Right renal cortex interstitium (tissue), 3 donors: ENCODE measurements around the gene UCN. TPM values are rescaled to one million over a fixed set of nuclear protein-coding genes. Genes with fewer than 3 reads are reported as not detected.
"Not testable (repeated sequence)": the region's sequence is repeated elsewhere in the genome, so short reads cannot be mapped to it uniquely, and the experiment has no call there.

Experiments used
- DNase-seq, 3 donors: peaks; one replicate each; pipeline ENCODE4 v3.0.0-alpha.2; 2013; ENCODE audit warnings: low read depth in 3 of 3, low spot score in 2 of 3
- polyA plus RNA-seq, 3 donors: library from polyadenylated mRNA; unstranded; fragments of 120-200 nt; gene quantifications; one replicate each; pipeline ENCODE4 v1.2.1, GENCODE V29; 2013; ENCODE audit not compliant: insufficient read length in 3 of 3

The UCN gene
- polyA plus RNA-seq, 3 donors, result 0.19 to 0.59 (median 0.36) TPM

DNA sequence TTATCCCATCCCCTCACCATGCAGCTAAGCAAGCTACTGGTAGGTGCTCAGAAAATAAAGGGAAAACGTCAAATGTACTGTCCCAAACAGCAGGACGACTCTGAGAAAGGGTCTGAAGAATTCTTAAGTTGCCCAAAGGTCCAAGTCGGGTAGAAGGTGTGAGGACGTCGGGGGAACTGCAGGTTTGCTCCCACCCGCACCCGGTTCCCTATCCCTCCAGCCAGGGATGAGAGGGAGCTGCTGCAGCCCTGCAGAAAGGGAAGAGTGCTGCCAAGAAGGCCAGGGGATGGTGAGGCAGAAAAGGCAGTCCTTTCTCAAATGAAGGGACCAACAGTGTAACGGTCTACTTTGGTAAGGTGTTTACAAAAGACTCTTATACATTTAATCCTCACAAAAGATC lies 6.9 kb upstream of the UCN start:
- no peak for DNase-seq

DNA sequence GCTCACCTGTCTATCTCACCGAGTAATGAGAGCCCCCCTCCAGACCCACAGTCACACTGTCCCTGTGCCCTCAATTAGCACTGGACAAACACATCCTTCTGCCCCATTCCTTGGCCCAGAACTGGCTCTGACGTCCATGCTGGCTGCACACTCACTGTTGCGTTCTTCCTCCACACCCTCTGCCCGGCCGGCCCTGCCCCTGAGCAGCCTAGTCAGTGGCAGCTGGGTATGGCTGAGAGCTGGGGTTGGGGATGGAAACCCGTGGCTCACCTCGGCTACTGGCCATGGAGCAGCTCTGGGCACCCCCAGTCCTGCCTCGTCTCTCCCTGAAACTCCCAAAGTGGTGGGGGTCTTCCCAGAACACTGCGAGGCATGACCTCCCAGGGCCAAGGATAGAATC lies 6.5 kb upstream of the UCN start:
- DNase-seq, result no peak

DNA sequence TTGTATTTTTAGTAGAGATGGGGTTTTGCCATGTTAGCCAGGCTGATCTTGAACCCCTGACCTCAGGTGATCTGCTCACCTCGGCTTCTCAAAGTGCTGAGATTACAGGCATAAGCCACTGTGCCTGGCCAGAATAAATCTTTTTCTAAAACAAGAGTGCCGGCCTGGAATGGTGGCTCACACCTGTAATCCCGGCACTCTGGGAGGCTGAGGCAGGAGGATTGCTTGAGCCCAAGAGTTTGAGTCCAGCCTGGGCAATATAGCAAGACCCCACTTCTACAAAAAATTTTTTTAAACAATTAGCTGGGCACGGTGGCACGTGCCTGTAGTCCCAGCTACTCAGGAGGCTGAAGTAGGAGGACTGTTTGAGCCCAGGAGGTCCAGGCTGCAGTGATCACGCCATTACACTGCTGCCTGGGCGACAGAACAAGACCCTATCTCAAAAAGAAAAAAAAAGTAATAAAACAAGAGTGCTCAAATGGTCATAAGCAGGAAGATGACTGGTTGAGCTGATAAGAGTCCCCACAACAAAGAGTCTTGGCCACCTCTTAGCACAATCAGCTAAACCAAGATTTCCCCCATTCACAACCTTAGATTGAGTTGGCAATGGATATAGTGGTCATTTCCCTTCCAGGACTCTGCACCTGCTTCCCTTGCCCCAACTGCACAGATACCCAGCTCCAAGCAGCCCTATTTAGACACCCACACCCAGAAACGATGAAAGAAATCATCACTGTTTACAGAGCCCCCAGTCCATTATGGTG lies 5.8 kb upstream of the UCN start:
- DNase-seq, result no peak

DNA sequence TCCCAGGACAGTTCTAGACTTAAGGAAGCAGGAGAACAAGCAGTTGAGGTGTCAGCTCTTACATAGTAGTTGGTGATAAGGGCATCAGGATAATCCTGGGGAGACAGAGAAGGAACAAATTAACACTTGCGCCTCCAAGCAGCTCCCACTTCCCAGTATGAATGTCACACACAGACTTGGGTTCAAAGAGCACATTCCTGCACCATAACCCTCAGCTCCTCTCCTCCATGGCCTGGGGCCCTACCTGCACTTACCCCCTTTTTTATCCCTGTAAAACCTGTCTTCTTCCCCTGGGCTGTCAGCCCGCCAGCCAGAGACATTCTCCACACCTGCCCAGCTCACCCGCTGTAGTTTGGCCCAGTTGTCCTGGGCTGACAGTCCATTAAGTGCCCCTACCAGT lies 3.9 kb upstream of the UCN start:
- DNase-seq, result no peak

DNA sequence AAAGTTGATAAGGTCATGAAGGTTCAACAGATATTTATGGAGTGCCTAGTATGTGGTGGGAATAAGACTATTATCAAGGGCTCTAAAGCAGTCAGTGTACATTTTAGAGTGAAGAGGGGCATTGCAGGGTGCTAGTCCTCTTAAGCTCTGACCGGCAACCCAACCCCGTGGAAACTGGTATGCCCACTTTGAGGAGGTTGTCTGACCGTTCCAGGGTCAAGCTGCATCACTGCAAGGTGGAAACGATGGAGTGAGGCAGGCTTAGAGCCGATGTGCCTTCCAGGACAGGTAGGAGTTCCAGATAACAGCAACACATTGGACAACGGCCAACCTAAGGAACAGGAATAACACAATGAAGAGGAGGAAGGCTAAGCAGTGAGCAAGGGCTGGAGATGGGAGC lies 1.4 kb upstream of the UCN start:
- DNase-seq, result no peak

DNA sequence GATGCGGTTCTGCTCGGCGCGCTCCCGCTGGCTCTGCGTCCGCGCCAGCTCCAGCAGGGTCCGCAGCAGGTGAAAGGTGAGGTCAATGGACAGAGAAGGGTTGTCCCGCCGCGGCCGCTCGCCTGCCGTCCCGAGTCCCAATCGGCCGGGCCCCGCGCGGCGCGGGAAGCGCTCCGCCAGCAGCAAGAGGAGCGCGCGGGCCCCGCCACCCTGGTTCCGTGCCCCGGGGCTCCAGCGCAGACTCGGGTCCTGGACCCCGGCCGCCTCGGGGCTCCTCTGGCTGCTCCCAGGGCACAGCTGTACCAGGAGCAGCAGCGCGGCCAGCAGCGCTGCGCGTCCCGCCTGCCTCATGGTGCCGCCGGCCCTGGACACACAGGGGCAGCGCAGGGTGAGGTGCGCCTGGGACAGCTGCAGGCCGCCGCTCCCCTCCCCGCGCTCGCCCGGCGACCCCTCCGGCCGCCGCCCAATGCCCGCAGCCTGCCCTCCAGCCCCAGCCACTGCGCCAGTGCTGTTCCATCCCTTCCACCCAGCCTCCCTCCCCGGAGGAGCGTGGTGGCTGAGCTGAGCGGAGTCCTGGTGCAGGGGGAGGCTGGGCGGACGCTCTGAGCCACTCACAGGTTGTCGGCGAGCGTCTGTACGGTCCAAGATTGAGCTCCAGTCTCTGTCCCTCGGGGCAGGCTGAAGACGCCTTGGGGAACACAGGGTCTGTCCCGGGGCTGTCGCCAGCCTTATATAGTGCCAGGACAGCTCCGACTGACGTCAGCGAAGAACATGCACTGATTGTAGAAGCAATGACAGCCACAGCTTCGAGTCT lies 493 bp downstream of the UCN start:
- DNase-seq, result no peak

DNA sequence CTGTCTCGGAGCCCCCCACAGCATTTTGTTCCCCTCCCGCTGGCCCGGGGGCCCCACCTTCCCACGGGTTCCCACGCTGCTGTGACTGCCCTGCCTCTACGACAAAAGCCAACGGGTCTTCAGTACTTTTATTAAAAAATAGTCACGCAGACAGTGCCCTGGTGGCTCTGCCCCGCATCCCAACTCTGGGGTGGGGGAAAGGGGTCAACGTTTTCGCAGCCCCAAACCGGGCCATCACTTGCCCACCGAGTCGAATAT lies 1.0 kb downstream of the UCN start:
- DNase-seq, result no peak

DNA sequence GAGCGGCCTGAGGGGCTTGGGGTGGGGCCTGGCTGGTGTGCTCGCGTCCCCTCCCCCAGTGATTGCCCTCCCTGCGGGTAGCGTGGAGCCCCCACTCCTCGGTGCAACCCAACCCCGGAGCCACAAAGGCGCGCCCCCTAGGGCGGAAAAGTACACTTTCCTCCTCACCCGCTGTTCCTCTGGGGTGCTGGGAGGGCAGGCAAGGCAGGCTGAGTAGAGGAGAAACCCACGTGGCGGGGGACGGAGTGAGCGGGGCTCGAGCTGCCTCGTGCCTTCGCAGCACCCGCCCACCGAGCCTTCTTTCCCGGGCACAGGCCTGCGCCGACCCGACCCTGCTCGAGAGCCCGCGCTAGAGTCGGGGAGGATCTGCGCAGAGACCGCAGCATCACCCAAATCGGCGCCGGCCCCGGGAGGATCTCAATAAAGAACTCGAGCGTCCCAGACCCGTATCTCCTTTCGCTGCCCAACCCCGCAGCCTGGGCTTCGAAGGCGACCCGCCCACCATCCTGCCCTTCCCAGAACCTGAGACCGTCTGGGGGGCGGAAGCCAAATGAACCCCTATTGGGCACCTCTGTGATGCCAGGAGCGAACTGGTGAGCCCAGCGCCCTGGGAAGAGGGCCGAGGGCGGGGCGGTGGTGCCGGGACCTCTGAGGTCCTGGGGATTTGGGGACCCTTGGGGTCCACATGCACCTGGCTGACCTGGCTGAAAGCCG lies 1.5 kb downstream of the UCN start:
- DNase-seq, result no peak

DNA sequence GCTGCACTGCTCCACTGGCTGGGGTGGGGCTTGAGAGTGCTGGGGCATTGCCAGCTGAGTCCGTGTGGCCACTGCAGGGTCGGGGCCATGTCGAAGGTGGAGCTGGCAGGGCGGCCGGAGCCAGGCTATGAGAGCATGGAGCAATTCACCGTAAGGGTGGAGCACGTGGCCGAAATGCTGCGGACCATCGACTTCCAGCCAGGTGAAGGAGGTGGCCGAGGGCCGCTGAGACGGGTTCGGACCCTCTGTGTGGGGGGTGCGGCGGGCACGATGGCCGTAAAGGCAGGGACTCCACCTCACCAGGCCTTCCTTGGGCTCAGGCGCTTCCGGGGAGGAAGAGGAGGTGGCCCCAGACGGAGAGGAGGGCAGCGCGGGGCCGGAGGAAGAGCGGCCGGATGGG lies 2.1 kb downstream of the UCN start:
- no peak for DNase-seq

DNA sequence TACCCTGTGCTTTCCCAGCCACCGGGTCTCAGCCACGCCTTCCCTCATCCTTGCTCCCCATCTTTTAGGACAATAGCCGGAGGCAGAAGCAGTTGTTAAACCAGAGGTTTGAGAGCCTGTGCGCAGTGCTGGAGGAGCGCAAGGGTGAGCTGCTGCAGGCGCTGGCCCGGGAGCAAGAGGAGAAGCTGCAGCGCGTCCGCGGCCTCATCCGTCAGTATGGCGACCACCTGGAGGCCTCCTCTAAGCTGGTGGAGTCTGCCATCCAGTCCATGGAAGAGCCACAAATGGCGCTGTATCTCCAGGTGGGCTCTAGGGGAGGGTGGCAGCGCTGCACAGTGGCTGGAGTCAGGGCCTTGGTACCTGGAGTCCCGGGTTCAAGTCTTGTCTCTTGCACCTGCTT lies 2.7 kb downstream of the UCN start:
- DNase-seq, result no peak

DNA sequence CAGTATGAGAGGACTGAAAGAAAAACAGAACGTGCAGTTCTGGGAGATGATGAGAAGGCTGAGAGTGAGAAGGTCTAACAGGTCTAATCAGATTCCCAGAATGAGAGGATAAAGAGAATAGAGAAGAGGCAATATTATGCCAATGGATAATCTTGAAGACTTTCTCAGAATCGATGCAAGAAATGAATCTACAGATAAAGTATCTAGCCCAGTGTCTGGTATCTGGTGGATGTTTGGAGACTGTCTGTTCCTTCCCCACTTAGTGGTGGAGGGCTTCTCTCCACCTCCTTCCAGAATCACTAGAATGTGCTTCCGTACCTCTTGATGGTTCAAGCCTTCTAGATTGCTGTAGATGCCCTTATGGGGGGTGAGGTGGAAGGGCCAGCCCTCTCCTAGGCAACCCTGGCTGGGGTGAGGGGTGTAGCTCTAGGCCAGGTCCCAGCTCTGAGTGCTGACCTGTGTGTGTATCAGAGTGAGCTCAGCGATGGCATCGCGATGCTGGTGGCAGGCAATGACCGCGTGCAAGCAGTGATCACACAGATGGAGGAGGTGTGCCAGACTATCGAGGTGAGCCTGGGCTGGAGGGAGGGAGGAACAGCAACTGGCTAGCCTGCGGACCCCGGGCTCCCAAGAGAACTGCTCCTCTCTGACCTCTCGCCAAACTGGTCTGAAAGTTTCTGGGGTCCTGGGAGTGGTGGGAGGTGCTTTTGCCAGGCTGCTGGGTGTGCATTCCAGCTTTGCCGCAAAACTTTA lies 3.6 kb downstream of the UCN start:
- DNase-seq, result no peak

DNA sequence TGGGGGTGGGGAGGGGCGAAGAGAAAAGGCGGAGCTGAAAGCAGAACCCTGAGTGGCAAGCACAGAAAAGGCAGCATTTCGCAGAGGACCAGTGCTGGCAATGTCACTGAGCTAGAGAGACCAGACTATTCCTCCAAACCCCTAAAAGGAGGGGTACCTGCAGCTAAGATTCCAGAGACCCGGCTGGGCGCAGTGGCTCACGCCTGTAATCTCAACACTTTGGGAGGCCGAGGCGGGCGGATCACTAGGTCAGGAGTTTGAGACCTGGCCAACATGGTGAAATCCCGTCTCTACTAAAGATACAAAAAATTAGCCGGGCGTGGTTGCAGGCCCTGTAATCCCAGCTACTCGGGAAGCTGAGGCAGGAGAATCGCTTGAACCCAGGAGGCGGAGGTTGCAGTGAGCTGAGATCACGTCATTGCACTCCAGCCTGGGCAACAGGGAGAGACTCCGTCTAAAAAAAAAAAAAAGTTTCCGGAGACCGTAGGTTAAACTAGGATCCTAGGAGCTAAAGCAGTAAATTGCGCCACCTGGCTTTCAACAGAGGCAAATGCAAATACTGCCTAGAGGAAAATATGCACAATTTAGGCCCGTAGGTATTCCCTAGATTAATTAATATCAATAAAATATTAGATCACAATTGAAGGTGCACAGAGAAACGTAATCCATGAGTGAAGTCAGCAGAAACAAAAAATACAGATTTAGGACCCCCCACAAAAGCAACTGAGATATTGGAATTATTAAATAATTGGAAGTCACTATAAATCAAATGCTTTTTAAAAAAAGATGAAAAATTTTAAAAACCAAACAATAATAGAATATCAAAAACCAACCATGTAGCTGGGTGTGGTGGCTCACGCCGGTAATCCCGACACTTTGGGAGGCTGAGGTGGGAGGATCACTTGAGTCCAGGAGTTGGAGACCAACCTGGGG lies 4.9 kb downstream of the UCN start:
- DNase-seq, result no peak

DNA sequence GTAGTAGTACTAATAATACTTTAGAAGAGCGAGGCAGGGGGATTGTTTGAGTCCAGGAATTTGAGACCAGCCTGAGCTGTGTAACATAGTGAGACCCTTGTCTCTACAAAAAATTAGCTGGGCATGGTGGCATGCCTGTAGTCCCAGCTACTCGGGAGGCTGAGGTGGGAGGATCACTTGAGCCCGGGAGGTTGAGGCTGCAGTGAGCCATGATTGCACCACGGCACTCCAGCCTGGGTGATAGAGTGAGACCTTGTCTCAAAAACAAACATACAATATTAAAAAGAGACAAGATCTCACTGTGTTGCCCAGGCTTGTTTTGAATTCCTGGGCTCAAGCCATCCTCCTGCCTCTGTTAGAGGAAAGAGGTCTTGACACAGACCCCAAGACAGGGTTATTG lies 7.6 kb downstream of the UCN start:
- DNase-seq, result not testable (repeated sequence)

DNA sequence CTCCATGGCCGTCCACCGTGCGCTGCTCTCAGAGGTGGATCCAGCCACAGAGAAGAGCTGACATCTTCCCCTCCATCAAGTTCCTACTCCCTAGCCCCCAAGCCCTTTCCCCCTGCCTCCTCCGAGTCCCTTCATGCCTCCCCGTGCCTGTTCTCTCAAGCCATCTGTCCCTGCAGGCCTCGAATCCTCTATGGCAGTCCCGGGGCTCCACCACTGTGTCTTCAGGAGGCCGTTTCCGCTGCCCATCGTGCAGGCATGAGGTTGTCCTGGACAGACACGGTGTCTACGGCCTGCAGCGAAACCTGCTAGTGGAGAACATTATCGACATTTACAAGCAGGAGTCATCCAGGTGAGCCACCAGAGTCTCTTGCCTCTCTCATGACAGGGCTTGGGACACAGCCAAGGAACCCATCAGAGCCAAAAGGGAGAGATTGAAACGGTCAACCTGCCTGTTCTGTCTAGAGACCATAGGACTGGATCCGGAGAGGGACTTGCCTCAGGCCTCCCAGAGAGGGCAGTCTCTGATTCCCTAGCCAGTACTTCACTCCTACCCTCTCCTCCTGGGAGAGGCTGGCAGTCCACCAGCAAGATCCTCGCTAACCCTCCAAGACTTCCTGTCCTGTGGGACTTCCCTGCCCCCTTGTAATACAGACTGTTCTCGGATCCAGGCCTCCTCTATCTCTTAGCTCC lies 9.7 kb downstream of the UCN start:
- no peak for DNase-seq

DNA sequence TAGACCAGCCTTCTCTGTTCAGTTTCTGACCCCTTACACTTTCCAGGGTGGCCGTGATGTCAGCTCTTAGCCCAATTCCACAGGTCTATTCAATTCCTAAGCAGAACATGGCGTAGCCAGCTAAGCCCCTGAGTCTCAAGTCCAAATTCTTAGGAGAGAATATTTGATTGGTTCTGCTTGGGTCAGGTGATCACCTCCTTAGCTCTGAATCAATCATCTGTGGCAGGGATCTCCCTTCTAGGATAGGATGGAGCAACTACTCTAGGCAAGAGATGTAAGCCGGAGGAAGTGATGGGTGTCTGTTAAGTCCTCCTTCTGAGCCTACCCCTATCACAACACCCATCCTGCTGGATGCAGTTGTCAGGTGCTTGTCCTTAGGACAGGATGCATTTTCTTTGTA lies 11.1 kb downstream of the UCN start:
- no peak for DNase-seq

DNA sequence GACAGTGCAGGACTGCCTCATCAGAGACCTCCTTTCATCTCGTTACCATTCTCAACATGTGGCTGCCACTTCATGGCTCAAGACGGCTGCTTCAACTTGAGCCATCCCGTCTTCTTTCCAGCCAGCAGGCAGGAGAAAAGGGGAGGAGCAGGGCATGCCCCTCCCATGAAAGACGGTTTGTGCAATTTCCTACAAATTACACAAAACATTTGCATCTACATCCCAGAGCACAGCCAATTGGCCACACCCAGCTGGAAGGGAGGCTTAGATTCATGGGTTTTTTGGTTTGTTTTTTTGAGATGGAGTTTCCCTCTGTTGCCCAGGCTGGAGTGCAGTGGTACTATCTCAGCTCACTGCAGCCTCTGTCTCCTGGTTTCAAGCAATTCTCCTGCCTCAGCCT lies 11.8 kb downstream of the UCN start:
- no peak for DNase-seq

DNA sequence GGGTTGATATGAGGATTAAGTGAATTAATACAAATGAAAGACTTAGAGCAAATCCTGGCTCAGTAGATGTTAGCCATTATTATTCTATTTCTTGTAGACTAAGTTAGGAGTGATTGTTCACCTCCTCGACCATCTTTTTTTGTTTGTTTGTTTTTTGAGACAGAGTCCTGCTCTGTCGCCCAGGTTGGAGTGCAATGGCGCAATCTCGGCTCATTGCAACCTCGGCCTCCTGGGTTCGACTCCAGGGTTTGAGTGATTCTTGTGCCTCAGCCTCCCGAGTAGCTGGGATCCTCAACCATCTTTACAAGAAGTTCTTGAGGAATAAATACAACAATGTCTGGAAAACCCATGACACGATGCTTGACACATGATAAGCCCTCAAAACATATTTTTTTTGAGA lies 13.3 kb downstream of the UCN start:
- DNase-seq, result no peak

DNA sequence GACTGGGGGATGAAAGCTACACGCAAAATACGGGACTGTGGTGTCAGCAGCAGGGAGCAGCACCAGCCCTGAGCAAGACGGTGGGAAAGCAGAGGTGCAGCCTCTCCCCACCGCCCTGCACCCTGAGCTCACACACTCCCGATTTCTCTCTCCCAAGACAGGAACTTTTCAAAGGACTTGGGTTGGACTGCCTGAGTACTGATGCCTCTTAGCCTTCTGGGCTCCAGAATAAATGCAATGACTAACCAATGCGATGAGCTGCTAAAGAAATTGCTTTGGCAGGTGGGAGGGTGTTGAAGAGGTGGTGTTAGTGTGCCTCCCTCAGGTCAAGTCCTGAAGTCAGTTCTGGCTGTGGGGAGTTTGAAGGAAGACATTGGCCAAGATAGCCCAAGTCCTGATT lies 16.4 kb downstream of the UCN start:
- no peak for DNase-seq

DNA sequence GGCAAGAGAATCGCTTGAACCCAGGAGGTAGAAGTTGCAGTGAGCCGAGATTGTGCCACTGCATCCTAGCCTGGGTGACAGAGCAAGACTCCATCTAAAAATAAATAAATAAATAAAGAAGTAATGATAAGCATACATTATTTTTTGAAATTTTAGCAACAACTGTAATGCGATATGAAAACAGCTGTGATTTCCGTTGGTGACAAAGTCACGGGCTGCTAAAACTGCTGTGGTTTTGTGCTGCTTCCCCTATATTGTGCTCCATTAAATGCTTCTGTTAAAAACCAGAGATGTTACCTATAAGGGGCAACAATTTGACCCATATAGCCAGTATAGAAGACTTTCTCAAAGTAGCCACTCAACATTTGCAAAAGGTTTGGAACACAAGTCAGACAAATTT lies 17.7 kb downstream of the UCN start:
- DNase-seq, result no peak

DNA sequence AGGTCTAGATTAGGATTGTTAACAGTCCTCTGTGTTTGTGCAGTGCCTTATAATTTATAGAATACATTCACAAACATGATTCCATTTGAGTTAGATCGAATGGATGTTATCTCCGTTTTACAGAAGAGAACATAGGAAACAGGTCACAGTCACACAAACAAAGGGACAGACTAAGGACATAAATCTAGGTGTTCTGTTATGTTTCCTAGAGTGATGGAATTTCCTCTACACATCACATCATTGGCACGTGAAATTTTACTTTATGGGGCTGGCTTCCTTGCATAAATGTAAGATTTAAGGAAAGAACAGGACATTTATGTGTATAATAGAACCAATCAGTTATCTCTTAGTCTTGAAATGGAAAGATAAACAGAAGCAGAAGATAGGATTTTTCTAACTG lies 19.6 kb downstream of the UCN start:
- DNase-seq, result no peak
